Suprapubic skin (tissue), 4 donors: ENCODE data around the gene RPN2.

ENCODE experiments used
- CTCF ChIP-seq, 2 donors: fragments of 200-600 bp in 1 of 2; fragments of 450-650 bp in 1 of 2; sonication (generic) in 1 of 2; IDR thresholded peaks; one replicate each; pipeline ENCODE4 v1.5.1; 2016 to 2019; ENCODE audit warnings: antibody characterized with exemption in 2 of 2, mild to moderate bottlenecking in 1 of 2, moderate library complexity in 1 of 2
- EP300 ChIP-seq: sonication (generic); formaldehyde crosslinking; IDR thresholded peaks from one replicate; pipeline ENCODE4 v1.6.1; 2017; ENCODE audit warnings: antibody characterized with exemption
- POLR2A ChIP-seq, 2 donors: fragments of 450-650 bp; IDR thresholded peaks; one replicate each; pipeline ENCODE4 v1.6.1; 2017; ENCODE audit warnings: antibody characterized with exemption in 2 of 2, mild to moderate bottlenecking in 2 of 2, moderate library complexity in 2 of 2
- POLR2AphosphoS5 ChIP-seq, 3 donors: sonication (generic); formaldehyde crosslinking; IDR thresholded peaks; one replicate each; pipeline ENCODE4 v1.6.1; 2017; ENCODE audit warnings: antibody characterized with exemption in 3 of 3

GRCh38 chr20:37220731-37221130 lies 41.6 kb downstream of the RPN2 start:
- TF ChIP-seq CTCF (IDR thresholded peaks at IDR 0.05) (no peak), POLR2A (IDR thresholded peaks at IDR 0.05) (no peak), EP300 (no peak), POLR2AphosphoS5 (IDR thresholded peaks at IDR 0.05) (no peak)
